ENCODE measurements around the gene TMIGD1. TPM values are rescaled to one million over a fixed set of nuclear protein-coding genes. Genes with fewer than 3 reads are reported as not detected.

Gene TMIGD1
- total RNA-seq, 1 donor from 2014 or later: not detected

DNA sequence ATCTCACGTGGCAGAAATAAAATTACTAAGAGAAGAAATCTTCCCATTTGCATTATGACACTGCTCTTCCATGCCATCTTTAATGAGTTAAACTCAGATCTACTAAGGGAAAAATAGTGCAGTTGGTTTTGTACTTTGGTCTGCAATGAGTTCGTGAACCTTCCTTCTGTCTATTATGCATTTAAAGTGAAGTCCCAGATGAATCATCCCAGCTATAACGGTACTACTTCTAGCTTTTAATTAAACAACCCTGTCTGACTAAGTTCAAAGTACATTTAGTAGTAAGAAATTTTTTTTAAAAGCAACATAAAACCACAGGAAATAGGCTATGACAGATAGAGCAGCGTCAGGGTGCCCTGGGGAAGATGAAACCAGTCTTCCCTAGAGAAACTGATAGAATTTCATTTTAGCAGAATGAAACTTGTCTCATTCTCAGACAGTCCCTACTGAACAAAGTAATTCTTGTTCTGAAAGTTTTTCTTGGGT, 1.8 kb downstream of the TMIGD1 start:
- DNase-seq (ENCODE audit: low spot score): no peak

DNA sequence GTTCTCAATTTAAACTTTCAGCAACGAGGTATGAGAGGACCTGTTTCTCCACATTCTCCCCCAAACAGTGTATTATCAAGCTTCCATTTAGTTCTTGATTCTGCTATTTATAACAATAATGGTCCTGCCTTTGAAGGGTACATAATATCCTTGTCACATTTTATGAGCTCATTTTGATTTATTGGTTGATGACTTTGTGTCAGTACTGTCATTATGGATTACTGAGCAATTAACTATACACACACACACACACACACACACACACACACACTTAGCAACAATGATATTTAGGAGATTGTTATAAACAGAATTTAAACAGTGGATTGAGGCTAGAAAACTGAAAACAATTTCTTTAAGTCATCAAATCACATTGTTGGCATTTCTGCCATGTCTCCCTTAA, 7.0 kb downstream of the TMIGD1 start:
- DNase-seq (ENCODE audit: low spot score): no peak

DNA sequence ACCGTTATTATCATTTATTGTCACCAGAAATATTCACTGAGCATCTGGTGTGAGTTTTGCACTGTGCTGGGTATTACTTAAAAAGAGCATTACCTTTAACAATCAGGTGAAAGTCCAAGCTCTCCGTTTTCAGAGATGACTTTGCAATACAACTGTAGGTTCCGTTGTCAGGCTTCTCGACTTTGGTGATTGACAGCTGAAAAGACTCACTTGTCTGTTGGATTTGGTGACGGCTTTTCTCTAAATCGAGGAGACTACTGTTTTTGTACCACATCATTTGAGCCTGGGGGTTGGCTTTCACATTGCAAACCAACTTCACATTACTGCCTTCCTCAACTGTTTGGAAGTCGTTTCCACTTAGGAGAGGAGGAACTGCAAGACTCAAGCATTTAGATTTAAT, 9.1 kb downstream of the TMIGD1 start:
- DNase-seq (ENCODE audit: low spot score): no peak

DNA sequence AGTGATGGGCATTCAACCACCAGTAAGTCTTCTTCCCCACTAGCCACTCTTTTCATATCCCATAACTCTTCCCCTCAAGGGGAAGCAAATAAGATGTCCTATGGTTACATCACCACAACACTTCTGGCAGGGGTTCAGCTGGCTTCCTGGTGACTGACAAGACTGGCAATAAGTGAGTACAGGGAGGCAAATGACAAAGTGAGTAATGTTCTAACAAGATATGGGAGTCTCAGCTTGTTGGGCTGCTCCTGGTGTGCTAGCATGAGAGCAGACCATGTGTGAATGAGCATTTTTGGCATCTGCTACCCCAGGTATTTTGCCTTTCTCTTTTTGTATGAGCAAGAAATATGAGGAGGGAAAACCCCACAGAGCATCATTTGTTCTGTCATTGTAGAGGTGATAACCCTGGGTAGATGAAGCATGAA, 9.9 kb downstream of the TMIGD1 start:
- no peak for DNase-seq (ENCODE audit: low spot score)

DNA sequence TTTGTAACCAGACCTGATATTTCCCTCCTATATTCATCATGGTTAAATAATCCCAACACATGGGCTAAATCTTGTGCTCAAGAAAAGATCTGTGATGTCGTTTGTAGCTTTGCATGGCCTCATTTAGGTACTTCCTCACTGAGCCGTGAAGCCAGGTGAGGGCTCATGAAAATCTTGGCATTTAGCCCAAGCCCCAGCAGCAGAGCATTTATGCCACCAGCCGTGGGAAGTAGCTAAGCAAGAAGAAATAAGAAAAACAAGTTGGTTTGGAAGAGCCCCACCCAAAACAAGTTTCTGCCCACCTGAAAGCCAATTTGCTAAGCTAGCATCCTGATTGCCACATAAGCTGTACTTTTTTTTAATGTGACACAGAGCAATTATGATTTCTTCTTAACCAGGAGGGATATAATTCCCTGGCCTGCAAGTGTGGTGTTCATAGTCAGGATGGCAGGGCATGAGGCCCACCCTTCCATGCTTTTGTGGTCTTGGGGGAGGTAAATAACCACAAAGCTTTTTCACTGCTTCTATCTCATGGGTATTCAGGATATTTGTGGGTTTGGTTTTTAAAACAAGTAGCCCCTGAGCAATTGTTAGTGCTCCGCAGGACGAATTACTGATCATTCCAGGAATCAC, 10.5 kb downstream of the TMIGD1 start:
- no peak for DNase-seq (ENCODE audit: low spot score)

DNA sequence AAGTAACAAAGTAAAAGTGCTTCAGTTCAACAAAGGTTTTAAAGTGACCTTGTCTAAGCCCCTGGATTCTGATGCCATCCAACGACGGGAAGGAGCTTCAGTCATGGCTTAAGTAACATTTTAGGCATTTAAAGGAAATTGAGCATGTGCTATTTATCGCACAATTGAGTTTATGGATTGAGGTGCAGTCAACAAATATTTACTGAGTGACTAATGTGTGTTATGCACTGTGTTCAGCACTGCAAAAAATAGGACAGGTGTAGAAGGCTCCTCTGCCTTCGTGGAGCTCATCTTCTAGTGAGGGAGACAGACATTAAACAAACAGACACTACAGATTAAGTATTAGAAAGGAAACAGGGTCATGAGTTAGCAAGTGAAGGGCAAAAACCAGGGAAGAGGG, 12.5 kb downstream of the TMIGD1 start:
- no peak for DNase-seq (ENCODE audit: low spot score)

DNA sequence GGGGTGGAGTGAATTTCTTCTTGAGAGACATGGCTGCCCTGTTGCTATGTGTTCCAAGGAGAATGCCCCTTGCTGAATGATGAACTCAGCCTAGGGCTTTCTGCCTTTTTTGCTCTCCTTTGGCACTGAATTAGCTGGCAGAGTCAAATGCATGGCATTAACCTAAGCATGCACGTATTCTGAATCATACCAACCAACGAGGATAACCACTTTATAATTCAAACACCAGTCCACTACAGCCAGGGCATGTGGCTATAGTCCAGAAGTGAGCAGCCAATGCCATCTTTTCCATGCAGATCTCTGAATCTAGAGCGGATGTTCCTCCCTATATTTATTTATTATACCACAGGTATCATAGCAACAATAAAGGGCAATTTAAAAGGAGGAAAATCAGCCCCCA, 15.7 kb downstream of the TMIGD1 start:
- DNase-seq (ENCODE audit: low spot score): no peak

DNA sequence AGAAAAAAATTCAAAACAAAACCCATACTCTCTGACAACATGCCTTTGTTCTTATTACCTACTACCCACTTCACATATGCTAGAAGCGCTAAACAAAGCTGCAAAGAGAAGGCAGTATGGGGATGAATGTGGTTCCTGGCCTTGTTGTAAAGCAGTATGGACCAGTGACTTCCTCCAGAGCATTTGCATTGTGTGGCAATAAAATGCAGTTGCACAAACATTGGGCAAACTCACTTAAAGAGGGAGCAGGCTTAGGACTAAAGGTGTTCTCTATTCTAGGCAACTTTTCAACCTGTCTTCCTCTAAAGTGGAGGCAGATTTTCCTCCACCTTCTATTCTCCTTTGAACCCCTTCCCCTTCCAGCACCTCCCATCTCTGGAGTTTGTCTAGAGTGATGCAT, 17.1 kb downstream of the TMIGD1 start:
- no peak for DNase-seq (ENCODE audit: low spot score)

DNA sequence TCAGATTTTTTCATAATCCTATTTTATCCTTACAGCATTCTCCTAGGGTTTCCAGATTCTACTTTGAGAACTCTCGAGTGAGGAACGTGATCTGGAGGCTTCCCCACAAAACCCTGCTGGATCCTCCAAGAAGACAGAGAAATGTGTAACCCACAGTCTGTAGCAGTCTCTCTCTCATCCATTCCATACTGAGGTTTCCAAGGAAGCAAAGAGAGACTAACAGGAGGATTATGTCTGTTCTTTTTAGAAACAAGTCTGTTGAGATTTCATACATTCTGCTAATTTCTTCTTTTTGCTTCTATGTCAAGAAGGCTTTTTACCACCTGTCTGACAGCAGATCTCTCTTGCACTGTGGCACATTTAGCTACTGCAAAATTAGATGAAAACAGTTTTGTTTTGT, 18.8 kb downstream of the TMIGD1 start:
- DNase-seq (ENCODE audit: low spot score): peak; percentile 75

DNA sequence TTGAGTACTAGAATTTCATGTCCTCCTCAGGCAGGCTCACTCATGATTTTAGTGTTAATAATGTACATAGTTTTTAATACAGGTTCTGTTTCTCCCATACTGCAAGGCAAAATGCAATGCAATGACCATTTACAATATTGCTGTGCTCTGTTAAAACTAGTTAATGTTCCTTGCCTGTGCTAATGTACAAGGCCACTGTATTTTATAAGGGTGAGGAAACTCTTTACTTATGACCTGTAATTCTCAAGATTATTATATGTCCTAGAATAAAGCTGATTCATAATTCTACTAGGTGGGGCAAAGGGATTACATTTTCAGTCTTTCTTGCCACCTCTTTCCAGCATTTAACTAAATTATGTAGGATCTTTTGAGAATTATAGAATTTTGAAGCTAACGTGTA, 19.4 kb downstream of the TMIGD1 start:
- DNase-seq (ENCODE audit: low spot score): no peak

DNA sequence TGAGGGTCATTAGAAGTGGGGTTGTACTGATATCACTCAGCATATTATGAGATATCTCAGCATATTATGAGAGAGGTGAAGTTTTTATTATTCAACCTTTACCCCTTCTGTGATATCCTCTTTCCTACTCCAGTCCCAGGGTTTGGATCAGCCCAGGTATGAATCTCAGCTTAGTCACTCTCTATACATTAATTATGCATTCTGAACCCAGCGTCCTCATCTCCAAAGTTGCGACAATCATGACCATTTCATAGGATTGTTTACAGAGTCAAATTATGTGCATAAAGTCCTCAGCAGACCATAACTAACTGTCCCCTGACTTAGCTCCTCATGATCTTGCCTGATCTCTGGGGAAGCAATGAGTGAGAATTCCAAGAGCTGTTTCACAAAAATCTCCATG, 21.6 kb downstream of the TMIGD1 start:
- no peak for DNase-seq (ENCODE audit: low spot score)

DNA sequence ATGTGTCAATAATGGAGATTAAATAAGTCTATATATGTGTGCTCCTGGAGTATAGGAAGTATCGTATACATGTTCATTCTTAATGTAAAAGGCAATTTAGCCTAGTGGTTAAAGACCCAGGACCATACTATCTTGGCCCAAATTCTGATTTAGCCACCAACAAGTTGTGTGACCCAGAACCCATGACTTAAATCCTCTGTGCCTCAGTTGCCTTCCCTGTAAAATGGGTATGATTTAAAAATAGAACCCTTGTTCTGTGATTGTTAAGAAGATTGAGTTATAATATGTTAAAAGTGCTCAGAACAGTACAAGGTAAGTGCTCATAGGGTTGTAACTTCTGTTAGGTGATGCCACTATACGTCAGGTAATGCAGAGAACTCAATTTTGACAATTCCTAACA, 23.3 kb downstream of the TMIGD1 start:
- no peak for DNase-seq (ENCODE audit: low spot score)

DNA sequence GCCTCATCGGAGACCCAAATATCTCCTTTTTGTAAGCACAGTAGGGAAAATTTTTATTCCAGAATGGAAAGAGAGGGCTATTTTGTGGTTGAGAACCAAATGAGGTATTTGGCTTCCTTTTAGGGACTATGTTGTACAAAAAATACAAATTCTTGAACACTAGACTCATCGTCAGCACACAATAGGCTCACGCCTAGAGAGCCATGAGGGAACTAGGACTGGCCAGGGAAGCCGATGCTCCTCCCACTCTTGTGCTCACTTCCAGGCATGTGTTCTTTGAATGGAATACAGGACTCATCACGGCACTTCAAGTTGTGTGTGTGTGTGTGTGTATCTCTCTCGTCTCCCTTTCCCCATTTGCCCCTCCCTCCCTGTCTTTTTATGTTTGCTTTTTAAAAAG, 24.3 kb downstream of the TMIGD1 start:
- DNase-seq (ENCODE audit: low spot score): no peak

DNA sequence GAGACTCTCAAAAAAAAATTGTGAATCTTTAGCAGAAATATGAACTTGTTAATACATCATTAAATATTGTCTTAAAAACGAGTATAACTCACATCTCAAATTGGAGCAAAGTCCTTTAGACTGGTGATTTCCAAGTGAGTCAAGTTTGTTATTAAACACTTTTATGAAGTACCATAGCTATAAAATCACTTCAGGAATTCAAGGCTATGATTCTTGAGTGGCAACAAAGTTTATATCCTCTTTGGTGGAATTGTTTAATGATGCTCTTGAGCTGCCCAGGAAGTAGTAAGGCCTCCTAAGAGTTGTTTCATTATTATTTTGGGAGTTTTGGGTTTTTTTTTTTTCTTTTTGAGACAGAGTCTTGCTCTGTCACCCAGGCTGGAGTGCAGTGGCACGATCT, 25.5 kb downstream of the TMIGD1 start:
- DNase-seq (ENCODE audit: low spot score): no peak

DNA sequence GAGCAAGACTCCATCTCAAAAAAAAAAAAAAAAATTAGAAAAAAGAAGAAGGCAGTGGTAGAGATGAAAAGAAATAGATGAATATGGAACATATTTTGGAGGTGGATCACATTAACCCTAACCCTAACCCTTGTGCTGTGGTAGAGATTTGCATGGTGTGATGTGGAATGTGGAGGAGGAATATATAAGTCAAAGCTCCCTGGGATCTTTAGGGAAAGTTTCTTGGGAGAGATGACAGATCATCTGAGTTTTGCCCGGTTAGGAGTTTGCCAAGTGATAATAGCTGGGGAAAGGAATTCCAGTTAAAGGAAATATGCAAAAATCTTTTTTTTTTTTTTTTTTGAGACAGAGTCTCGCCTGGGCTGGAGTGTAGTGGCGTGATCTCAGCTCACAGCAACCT, 29.1 kb downstream of the TMIGD1 start:
- no peak for DNase-seq (ENCODE audit: low spot score)

DNA sequence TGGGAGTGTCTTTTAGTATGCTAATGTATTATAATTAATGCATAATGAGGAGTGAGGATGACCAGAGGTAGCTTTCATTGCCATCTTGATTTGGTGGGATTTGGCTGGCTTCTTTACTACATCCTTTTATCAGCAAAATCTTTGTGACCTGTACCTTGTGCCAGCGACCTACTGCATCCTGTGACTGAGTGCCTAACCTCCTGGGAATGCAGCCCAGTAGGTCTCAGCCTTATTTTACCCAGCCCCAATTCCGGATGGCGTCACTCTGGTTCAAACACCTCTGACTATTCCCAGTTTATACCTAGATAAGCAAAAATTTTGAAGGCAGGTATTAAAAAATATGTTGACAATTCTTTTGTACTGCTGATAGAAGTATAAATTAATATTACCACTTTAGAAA, 31.6 kb downstream of the TMIGD1 start:
- DNase-seq (ENCODE audit: low spot score): no peak

DNA sequence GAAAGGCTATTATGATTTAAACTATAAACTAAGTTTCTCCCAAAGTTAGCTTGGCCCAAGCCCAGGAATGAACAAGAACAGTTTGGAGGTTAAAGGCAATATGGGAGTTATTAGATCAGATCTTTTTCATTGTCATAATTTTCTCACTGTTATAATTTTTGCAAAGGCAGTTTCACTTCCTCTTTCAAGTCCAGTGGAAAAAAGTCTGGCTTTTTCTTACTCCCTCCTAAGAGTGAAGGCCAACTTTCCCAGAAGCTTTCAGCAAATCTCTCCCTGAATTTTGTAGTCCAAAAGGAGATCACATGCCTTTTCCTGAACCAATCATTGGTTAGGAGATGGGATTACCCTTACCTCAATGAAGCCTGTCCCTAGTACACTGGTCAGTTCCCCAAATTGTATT, 33.0 kb downstream of the TMIGD1 start:
- DNase-seq (ENCODE audit: low spot score): no peak

DNA sequence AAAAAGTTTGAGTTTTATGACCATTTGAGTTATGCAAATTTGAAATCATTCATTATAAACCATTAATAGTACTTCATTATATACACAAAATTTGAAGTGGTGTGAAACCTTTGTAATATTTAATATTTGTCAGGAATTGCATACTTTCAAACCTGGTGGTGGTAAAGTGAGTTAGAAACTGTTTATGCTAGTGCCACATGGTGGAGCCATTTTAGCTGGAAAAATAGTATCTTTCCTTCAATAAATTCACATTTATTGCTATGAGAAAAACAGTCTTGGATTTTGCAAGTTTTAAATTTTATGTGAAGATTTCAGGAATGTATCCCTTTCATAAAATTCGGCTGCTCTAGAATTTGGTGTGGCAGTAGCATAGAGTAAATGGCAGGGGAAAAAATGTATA, 34.9 kb downstream of the TMIGD1 start:
- no peak for DNase-seq (ENCODE audit: low spot score)

DNA sequence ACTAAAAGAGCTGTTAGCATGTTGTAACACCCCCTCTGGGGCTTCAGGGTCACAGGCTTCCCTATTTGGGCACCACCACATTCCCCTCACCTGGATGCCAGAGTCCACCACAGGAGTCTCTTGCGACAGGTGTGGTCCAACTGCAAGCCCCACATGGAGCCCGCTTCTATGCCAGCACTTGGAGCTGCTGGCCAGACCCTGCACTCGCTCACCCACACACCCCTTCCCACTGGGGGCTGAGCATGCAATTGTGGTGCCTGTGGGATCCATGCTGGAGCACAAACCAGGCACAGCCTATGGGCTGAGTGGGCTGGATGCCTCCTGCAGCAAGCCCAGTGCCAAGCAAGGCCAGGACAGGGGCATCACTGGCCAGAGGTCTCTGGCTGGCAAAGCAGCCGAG, 36.1 kb downstream of the TMIGD1 start:
- no peak for DNase-seq (ENCODE audit: low spot score)

DNA sequence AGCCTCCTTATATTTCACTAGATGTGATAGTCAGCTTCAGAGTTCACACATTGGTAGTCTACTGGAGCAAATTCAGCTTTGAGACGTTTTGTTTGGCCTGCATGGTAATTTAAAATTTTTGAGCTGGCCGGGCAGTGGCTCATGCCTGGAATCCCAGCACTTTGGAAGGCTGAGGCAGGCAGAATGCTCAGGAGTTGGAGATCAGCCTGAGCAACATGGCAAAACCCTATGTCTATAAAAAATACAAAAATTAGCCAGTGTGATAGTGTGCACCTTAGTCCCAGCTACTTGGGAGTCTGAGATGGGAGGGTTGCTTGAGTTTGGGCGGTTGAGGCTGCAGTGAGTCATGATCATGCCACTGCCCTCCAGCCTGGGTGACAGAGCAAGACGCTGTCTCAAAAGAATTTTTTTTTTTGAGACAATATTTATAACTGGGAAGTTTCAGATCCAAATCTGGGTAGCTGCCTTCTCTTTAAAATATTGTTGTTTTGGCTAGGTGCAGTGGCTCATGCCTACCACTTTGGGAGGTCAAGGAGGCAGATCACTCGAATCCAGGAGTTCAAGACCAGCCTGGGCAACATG, 37.3 kb downstream of the TMIGD1 start:
- DNase-seq (ENCODE audit: low spot score): no peak

DNA sequence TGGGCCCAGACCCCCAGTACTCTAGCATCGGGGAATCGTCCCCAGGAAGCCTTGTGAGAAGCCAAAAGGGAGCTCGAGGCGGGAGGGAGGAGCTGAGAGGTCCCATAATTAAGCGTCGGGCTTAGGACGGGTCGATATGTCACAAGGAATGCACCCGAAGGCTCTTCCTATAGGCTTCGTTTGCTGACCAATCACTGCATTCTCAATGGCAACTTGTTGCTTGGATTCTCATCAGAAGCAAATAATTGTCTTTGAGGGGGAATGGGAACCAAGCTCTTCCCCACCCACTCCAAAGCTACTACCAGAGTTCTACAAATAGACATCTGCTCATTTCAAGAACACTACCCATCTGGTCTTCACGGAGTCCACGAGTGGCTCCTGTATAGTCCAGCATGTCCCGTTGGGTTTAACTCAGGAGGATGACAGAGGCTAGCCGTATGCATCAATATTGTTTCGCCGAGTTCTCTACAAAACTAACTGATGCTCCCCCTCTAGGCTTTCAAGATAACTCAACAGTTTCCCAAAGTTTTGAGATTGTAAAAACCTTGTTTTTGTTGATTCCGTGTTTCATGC, 41.5 kb downstream of the TMIGD1 start:
- DNase-seq (ENCODE audit: low spot score): no peak

DNA sequence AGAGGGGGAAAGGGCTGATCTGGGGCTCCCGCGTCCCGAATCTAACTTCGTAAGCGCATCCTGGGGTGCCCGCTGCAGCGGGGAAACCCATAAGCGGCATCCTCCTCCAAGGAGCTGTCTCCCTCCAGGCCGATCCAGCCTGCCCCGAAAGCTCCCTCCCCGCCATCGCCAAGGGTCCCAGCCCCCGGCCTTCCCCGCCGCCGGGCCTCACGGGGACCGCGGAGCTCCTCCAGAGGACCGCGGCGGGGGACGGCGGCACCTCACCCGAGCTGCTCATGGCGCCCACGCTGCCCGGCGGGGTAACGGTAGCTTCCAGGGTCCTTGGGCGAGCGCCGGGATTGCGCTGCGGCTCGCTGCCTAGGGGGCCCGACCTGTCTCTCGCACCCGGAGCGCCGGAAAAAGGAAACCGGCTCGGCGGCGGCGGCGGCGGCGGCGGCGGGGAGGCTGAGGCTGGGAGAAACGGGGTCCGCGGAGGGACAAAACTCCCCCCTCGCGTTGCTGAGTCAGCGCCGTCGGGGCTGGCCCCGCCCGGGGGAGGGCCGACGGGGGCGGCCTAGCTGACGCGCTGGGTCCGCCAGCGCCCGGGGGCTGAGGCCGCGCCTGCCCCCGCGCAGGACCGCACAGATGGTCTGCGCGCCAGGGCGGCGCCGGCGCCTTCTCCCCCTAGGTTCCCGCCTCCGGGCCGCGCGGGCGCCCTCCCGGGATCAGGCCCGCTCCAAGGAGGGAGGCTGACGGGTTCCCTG, 42.1 kb downstream of the TMIGD1 start, which contains the start of gene BLMH:
Gene BLMH (minus strand): TSS at position 402 of the 743 bp plus-strand sequence. CDS start 125 bp downstream, at position 277.
- DNase-seq (ENCODE audit: low spot score): peak; percentile 91

Measured in umbilical cord (tissue), 2 donors.